IPS-18c (cell line): ENCODE results near the gene ZNF208.
"Not testable (repeated sequence)": the region's sequence is repeated elsewhere in the genome, so short reads cannot be mapped to it uniquely, and the experiment has no call there.

Experiments used
- H3K4me3 ChIP-seq: 2 replicates; pipeline ENCODE4 v1.7.0; 2013; ENCODE audit warnings: low read depth, mild to moderate bottlenecking, low read length, moderate library complexity; ENCODE audit not compliant: insufficient read depth
- H3K9me3 ChIP-seq: one replicate; pipeline ENCODE4 v1.6.1; 2013; ENCODE audit warnings: mild to moderate bottlenecking, low read length, moderate library complexity; ENCODE audit not compliant: control insufficient read depth, insufficient read depth

The ZNF208 gene

GRCh38 chr19:22010437-22011143, at the start of gene ZNF208:
Gene ZNF208 (minus strand): TSS chr19:22010943. CDS start chr19:22010794, 149 bp downstream.
- H3K9me3 ChIP-seq, result peaks cover 17% of the 10 kb centered on the region
- not testable (repeated sequence) for H3K4me3 ChIP-seq

GRCh38 chr19:22052644-22053013, 41.9 kb upstream of the ZNF208 start:
- no peak overlapping the region for H3K4me3 ChIP-seq
- H3K9me3 ChIP-seq, result peaks cover 22% of the 10 kb centered on the region

GRCh38 chr19:22041151-22041550, 30.4 kb upstream of the ZNF208 start:
- peaks cover 27% of the 10 kb centered on the region for H3K9me3 ChIP-seq
- H3K4me3 ChIP-seq, result not testable (repeated sequence)

GRCh38 chr19:22030680-22031079, 19.9 kb upstream of the ZNF208 start:
- Histone ChIP-seq H3K4me3 (no peak overlapping the region), H3K9me3 (peaks cover 16% of the 10 kb centered on the region)

GRCh38 chr19:22026687-22027086, 15.9 kb upstream of the ZNF208 start:
- no peak overlapping the region for H3K4me3 ChIP-seq
- peaks cover 24% of the 10 kb centered on the region for H3K9me3 ChIP-seq

- H3K9me3 ChIP-seq, result peaks cover 20% of the 10 kb centered on the region
- H3K4me3 ChIP-seq, result not testable (repeated sequence)
Measured at GRCh38 chr19:22025539-22025938, 14.8 kb upstream of the ZNF208 start.

- Histone ChIP-seq H3K9me3 (peaks cover 3% of the 10 kb centered on the region), H3K4me3 (no peak overlapping the region)
Measured at GRCh38 chr19:21970466-21970865, 40.3 kb downstream of the ZNF208 start.

- Histone ChIP-seq H3K9me3 (peaks cover 12% of the 10 kb centered on the region), H3K4me3 (no peak overlapping the region)
Measured at GRCh38 chr19:21947775-21948174, 63.0 kb downstream of the ZNF208 start.

GRCh38 chr19:21940684-21941083, 70.1 kb downstream of the ZNF208 start:
- peaks cover 8% of the 10 kb centered on the region for H3K9me3 ChIP-seq

GRCh38 chr19:21934593-21934992, 76.2 kb downstream of the ZNF208 start:
- peaks cover 12% of the 10 kb centered on the region for H3K9me3 ChIP-seq
- no peak overlapping the region for H3K4me3 ChIP-seq

More at GRCh38 chr19:21940684-21941083, 70.1 kb downstream of the ZNF208 start:
- no peak overlapping the region for H3K4me3 ChIP-seq

- H3K4me3 ChIP-seq, result no peak overlapping the region
- peaks cover 16% of the 10 kb centered on the region for H3K9me3 ChIP-seq
Measured at GRCh38 chr19:21934131-21934530, 76.6 kb downstream of the ZNF208 start.

- H3K4me3 ChIP-seq, result no peak overlapping the region
- H3K9me3 ChIP-seq, result peaks cover 17% of the 10 kb centered on the region
Measured at GRCh38 chr19:21922276-21922675, 88.5 kb downstream of the ZNF208 start.

GRCh38 chr19:21921691-21922180, 89.0 kb downstream of the ZNF208 start:
- no peak overlapping the region for H3K4me3 ChIP-seq
- H3K9me3 ChIP-seq, result peaks cover 17% of the 10 kb centered on the region

GRCh38 chr19:21915411-21915810, 95.3 kb downstream of the ZNF208 start:
- peaks cover 22% of the 10 kb centered on the region for H3K9me3 ChIP-seq
- H3K4me3 ChIP-seq, result no peak overlapping the region

GRCh38 chr19:21912654-21913053, 98.1 kb downstream of the ZNF208 start:
- peaks cover 16% of the 10 kb centered on the region for H3K9me3 ChIP-seq

GRCh38 chr19:21910318-21910717, 100.4 kb downstream of the ZNF208 start:
- H3K9me3 ChIP-seq, result peaks cover 16% of the 10 kb centered on the region

More at GRCh38 chr19:21912654-21913053, 98.1 kb downstream of the ZNF208 start:
- H3K4me3 ChIP-seq, result no peak overlapping the region

GRCh38 chr19:21908066-21908465, 102.7 kb downstream of the ZNF208 start:
- H3K9me3 ChIP-seq, result peaks cover 19% of the 10 kb centered on the region

More at GRCh38 chr19:21910318-21910717, 100.4 kb downstream of the ZNF208 start:
- H3K4me3 ChIP-seq, result no peak overlapping the region

GRCh38 chr19:21907516-21907915, 103.2 kb downstream of the ZNF208 start:
- Histone ChIP-seq H3K9me3 (peaks cover 19% of the 10 kb centered on the region), H3K4me3 (no peak overlapping the region)

More at GRCh38 chr19:21908066-21908465, 102.7 kb downstream of the ZNF208 start:
- H3K4me3 ChIP-seq, result no peak overlapping the region
